ENCODE data around the gene NGEF.

Gene NGEF

DNA sequence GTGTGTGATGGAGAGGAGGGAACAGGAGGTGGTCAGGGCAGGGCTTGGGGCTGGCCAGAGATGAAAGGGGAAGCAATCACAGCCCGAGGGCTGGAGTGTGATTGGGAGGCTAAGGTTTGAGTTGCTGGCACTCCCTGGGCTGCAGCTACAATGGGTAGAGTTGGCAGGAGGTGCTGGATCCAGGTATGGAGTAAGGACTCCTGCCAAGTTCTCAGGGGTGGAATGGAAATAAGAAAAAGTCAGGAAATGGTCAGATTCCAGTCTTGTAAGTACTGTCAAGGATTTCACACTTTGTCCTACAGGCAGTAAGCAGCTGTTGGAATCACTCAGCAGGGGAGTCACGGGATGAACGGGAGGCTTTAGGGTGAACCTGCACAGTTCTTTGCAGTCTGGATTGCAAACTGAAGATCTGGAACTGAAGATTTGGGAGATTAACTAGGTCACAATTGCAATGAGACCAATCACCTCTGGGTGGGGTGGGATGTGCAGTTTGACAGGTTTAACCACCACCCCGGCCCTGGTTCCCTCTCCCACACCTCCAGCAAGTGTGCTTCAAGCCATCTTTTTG is 36.2 kb upstream of the NGEF start:
- TF ChIP-seq, protein P1, sequence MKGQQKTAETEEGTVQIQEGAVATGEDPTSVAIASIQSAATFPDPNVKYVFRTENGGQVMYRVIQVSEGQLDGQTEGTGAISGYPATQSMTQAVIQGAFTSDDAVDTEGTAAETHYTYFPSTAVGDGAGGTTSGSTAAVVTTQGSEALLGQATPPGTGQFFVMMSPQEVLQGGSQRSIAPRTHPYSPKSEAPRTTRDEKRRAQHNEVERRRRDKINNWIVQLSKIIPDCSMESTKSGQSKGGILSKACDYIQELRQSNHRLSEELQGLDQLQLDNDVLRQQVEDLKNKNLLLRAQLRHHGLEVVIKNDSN (IDR thresholded peaks at IDR 0.05) = peak; percentile 2; the same call in 1 of the 2 replicates
- TF ChIP-seq TEAD4 (IDR thresholded peaks at IDR 0.05) (peak; percentile 54), CEBPB (IDR thresholded peaks at IDR 0.05) (no peak), RAD21 (IDR thresholded peaks at IDR 0.05; ENCODE audit: low read depth) (no peak), TCF12 (IDR thresholded peaks at IDR 0.05; ENCODE audit: low read depth) (peak; percentile 80), NFIC (IDR thresholded peaks at IDR 0.05) (peak; percentile 95), ZBTB7A (IDR thresholded peaks at IDR 0.05; ENCODE audit: low read depth) (no peak), EP300 (IDR thresholded peaks at IDR 0.05; ENCODE audit: borderline replicate concordance) (peak; percentile 88), YY1 (IDR thresholded peaks at IDR 0.05; ENCODE audit: low read depth) (peak; percentile 30; the same call in 1 of the 2 replicates), FOXM1 (IDR thresholded peaks at IDR 0.05; ENCODE audit: borderline replicate concordance, low read depth) (peak; percentile 72; the same call in 1 of the 2 replicates), TAF1 (IDR thresholded peaks at IDR 0.05; ENCODE audit: low read depth) (no peak), EGR1 (IDR thresholded peaks at IDR 0.05) (no peak), CREB1 (IDR thresholded peaks at IDR 0.05; ENCODE audit: low read depth) (no peak)
- TF ChIP-seq, protein P2, sequence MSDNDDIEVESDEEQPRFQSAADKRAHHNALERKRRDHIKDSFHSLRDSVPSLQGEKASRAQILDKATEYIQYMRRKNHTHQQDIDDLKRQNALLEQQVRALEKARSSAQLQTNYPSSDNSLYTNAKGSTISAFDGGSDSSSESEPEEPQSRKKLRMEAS (IDR thresholded peaks at IDR 0.05) = peak; percentile 47
- TF ChIP-seq, protein P3, sequence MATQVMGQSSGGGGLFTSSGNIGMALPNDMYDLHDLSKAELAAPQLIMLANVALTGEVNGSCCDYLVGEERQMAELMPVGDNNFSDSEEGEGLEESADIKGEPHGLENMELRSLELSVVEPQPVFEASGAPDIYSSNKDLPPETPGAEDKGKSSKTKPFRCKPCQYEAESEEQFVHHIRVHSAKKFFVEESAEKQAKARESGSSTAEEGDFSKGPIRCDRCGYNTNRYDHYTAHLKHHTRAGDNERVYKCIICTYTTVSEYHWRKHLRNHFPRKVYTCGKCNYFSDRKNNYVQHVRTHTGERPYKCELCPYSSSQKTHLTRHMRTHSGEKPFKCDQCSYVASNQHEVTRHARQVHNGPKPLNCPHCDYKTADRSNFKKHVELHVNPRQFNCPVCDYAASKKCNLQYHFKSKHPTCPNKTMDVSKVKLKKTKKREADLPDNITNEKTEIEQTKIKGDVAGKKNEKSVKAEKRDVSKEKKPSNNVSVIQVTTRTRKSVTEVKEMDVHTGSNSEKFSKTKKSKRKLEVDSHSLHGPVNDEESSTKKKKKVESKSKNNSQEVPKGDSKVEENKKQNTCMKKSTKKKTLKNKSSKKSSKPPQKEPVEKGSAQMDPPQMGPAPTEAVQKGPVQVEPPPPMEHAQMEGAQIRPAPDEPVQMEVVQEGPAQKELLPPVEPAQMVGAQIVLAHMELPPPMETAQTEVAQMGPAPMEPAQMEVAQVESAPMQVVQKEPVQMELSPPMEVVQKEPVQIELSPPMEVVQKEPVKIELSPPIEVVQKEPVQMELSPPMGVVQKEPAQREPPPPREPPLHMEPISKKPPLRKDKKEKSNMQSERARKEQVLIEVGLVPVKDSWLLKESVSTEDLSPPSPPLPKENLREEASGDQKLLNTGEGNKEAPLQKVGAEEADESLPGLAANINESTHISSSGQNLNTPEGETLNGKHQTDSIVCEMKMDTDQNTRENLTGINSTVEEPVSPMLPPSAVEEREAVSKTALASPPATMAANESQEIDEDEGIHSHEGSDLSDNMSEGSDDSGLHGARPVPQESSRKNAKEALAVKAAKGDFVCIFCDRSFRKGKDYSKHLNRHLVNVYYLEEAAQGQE (IDR thresholded peaks at IDR 0.05; ENCODE audit: low read depth) = no peak

DNA sequence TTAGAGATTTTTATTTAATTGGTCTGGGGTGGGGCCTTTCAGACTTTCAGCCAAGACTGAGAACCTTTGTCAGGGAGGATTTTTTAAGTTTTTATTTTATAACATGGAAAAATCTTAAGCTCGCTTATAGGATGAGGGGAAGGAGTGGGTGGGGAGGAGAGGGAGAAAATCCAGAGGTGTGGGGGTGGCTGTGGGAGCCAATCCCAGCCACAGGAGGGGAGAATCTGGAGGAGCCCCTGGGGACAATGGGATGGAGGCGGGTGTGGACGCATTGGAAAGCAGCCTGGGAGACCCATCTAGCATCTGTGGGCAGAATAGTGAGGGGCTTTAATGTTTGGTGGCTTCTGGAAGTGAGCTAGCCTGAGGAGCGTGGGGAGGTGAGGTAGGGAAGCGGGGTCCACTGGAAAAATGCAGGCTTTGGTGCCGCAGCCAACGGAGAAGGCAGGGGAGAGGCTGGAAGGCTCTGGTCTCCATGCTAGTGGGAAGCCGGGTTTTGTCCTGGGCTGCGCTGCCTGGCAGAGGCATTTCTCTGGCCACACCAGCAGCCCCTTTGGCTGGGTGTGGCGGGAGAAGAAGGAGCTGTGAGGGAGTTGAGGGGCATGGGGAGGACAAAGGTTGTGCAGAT is 35.6 kb upstream of the NGEF start:
- TF ChIP-seq YY1 (IDR thresholded peaks at IDR 0.05; ENCODE audit: low read depth) (no peak), ZBTB7A (IDR thresholded peaks at IDR 0.05; ENCODE audit: low read depth) (no peak), RAD21 (IDR thresholded peaks at IDR 0.05; ENCODE audit: low read depth) (no peak), CEBPB (IDR thresholded peaks at IDR 0.05) (no peak), FOXM1 (IDR thresholded peaks at IDR 0.05; ENCODE audit: borderline replicate concordance, low read depth) (no peak), TEAD4 (IDR thresholded peaks at IDR 0.05) (no peak)
- TF ChIP-seq, protein P3 (IDR thresholded peaks at IDR 0.05; ENCODE audit: low read depth) = no peak

DNA sequence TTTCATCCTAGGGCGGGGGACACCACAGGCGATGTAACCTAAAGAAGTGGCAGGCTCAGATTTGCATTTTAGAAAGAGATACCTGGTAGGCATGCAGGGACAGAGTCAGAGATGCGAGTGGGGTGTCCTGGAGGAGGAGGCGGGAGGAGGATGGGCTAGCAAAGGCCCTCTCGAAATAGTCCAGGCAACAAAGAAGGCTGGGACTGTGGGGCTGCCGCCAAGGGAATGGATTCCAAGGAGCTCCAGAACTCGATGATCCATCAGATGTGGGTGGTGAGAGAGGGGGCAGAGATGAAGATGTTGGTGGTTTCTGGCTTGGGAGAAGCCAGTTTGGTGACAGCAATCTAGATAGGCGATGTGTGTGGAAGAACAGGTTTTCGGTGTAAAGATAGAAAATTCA is 34.6 kb upstream of the NGEF start:
- TF ChIP-seq, protein P1 (IDR thresholded peaks at IDR 0.05) = no peak
- TF ChIP-seq EGR1 (IDR thresholded peaks at IDR 0.05) = no peak
- TF ChIP-seq, protein P3 (IDR thresholded peaks at IDR 0.05; ENCODE audit: low read depth) = no peak
- no peak for TF ChIP-seq TCF12 (IDR thresholded peaks at IDR 0.05; ENCODE audit: low read depth)
- no peak for TF ChIP-seq CEBPB (IDR thresholded peaks at IDR 0.05)
- no peak for TF ChIP-seq ZBTB7A (IDR thresholded peaks at IDR 0.05; ENCODE audit: low read depth)
- TF ChIP-seq EP300 (IDR thresholded peaks at IDR 0.05; ENCODE audit: borderline replicate concordance) = no peak
- TF ChIP-seq FOXM1 (IDR thresholded peaks at IDR 0.05; ENCODE audit: borderline replicate concordance, low read depth) = no peak
- no peak for TF ChIP-seq YY1 (IDR thresholded peaks at IDR 0.05; ENCODE audit: low read depth)
- TF ChIP-seq TEAD4 (IDR thresholded peaks at IDR 0.05) = no peak
- no peak for TF ChIP-seq TAF1 (IDR thresholded peaks at IDR 0.05; ENCODE audit: low read depth)
- TF ChIP-seq CREB1 (IDR thresholded peaks at IDR 0.05; ENCODE audit: low read depth) = no peak
- no peak for TF ChIP-seq RAD21 (IDR thresholded peaks at IDR 0.05; ENCODE audit: low read depth)
- TF ChIP-seq, protein P2 (IDR thresholded peaks at IDR 0.05) = no peak
- TF ChIP-seq NFIC (IDR thresholded peaks at IDR 0.05) = no peak

DNA sequence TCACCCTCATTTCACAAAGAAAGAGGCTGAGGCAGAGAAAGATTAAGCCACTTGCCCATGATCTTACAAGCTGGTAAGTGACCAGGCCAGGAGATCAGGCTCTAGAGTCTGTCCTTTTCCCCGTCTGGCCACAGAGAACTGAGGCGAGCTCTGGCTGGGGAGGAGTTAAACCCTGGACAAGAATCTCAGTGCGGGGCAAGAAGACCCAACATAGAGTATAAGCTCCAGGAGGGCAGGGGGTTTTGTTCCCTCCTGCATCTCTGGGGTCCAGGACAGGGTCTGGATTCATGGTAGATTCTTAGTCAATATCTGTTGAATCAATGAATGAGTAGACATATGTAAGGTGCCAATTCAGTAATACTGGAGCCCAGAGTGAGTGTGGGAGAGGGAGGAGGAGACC is 34.1 kb upstream of the NGEF start:
- TF ChIP-seq ZBTB7A (IDR thresholded peaks at IDR 0.05; ENCODE audit: low read depth) = no peak
- TF ChIP-seq, protein P3 (IDR thresholded peaks at IDR 0.05; ENCODE audit: low read depth) = no peak
- TF ChIP-seq, protein P1 (IDR thresholded peaks at IDR 0.05) = no peak
- no peak for TF ChIP-seq TAF1 (IDR thresholded peaks at IDR 0.05; ENCODE audit: low read depth)
- TF ChIP-seq CREB1 (IDR thresholded peaks at IDR 0.05; ENCODE audit: low read depth) = no peak
- TF ChIP-seq CEBPB (IDR thresholded peaks at IDR 0.05) = no peak
- TF ChIP-seq EP300 (IDR thresholded peaks at IDR 0.05; ENCODE audit: borderline replicate concordance) = no peak
- TF ChIP-seq TCF12 (IDR thresholded peaks at IDR 0.05; ENCODE audit: low read depth) = no peak
- TF ChIP-seq EGR1 (IDR thresholded peaks at IDR 0.05) = no peak
- no peak for TF ChIP-seq FOXM1 (IDR thresholded peaks at IDR 0.05; ENCODE audit: borderline replicate concordance, low read depth)
- no peak for TF ChIP-seq YY1 (IDR thresholded peaks at IDR 0.05; ENCODE audit: low read depth)
